Fibroblast of pulmonary artery (primary cell): ENCODE data around the gene IMPG1.

Source experiments
- DNase-seq: peaks from one replicate; pipeline ENCODE4 v3.0.0-alpha.2; 2010; ENCODE audit warnings: low read depth
- H3K4me3 ChIP-seq: replicated peaks from 2 replicates; pipeline ENCODE4 v1.5.1; 2011; ENCODE audit warnings: low read depth, mild to moderate bottlenecking, control low read depth, low read length, moderate library complexity
- TF ChIP-seq, protein P1 (sequence below): IDR thresholded peaks from 2 replicates; pipeline ENCODE4 v1.5.1; 2011; ENCODE audit warnings: mild to moderate bottlenecking, control low read depth, low read length, inconsistent platforms; ENCODE audit errors: missing control alignments

IMPG1 gene, protein sequence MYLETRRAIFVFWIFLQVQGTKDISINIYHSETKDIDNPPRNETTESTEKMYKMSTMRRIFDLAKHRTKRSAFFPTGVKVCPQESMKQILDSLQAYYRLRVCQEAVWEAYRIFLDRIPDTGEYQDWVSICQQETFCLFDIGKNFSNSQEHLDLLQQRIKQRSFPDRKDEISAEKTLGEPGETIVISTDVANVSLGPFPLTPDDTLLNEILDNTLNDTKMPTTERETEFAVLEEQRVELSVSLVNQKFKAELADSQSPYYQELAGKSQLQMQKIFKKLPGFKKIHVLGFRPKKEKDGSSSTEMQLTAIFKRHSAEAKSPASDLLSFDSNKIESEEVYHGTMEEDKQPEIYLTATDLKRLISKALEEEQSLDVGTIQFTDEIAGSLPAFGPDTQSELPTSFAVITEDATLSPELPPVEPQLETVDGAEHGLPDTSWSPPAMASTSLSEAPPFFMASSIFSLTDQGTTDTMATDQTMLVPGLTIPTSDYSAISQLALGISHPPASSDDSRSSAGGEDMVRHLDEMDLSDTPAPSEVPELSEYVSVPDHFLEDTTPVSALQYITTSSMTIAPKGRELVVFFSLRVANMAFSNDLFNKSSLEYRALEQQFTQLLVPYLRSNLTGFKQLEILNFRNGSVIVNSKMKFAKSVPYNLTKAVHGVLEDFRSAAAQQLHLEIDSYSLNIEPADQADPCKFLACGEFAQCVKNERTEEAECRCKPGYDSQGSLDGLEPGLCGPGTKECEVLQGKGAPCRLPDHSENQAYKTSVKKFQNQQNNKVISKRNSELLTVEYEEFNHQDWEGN

DNA sequence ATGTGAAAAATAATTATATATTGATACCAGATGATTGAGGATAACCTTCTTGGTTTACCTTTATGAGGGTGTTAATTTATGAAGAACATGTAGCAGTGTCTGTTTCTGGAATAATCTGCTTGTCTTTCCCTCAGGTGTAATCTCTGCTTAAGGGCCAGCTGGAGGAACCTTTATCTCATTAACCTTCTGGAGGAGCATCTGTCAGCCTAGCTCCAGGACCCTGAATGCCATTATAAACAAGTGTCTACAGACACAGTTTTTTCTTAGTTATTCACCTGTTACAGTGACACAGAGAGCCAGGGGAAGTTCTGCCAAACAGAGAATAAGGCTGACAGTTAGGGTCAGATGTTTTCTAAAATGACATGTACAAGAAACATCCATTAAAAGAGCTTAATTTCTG, at the start of gene IMPG1:
TSS of gene IMPG1 (minus strand) at position 101 of the 400 bp plus-strand sequence. CDS start 174 bp downstream, outside the sequence.
- no peak within 1 kb of the TSS for H3K4me3 ChIP-seq
- no peak for DNase-seq
- TF ChIP-seq, protein P1, sequence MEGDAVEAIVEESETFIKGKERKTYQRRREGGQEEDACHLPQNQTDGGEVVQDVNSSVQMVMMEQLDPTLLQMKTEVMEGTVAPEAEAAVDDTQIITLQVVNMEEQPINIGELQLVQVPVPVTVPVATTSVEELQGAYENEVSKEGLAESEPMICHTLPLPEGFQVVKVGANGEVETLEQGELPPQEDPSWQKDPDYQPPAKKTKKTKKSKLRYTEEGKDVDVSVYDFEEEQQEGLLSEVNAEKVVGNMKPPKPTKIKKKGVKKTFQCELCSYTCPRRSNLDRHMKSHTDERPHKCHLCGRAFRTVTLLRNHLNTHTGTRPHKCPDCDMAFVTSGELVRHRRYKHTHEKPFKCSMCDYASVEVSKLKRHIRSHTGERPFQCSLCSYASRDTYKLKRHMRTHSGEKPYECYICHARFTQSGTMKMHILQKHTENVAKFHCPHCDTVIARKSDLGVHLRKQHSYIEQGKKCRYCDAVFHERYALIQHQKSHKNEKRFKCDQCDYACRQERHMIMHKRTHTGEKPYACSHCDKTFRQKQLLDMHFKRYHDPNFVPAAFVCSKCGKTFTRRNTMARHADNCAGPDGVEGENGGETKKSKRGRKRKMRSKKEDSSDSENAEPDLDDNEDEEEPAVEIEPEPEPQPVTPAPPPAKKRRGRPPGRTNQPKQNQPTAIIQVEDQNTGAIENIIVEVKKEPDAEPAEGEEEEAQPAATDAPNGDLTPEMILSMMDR: no peak

DNA sequence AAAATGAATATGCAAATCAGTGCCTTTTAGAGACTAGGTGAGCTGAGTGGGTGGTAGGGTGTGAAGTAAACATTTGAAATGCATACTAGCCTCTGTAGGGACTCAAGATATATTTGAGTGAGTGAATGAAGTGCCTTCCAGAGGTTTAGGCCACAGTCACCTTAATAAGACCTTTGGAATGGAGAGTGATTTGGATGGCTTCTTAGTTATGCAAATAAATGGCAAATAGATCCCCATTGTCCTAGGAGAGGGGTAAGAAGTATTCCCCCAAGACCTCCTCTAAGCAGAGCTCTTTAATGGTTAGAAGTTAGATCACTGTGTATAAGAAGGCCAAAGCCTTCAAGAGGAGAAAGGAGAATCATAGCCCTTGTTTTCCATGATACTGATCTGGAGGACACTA, 47.8 kb upstream of the IMPG1 start:
- TF ChIP-seq, protein P1: no peak
- DNase-seq: no peak
- H3K4me3 ChIP-seq: no peak overlapping the region

DNA sequence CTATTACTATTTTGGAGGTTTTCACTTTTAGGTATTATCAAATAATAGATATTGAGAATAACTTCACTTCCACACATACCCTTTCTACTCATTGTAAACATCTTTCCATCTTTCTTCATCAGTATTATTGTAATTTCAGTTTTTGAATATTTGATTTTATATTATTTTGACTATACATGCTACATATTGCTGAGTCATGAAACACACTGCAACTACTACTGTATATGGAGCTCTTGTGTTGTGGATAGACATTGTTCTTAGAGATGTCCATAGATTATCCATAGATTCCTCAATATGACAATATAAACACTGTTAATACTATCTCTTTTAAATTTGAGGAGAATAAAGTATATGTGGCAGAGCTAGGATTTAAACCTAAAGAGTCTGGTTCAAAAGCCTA, 819 bp upstream of the IMPG1 start:
- H3K4me3 ChIP-seq: no peak overlapping the region
- TF ChIP-seq, protein P1: no peak
- no peak for DNase-seq

DNA sequence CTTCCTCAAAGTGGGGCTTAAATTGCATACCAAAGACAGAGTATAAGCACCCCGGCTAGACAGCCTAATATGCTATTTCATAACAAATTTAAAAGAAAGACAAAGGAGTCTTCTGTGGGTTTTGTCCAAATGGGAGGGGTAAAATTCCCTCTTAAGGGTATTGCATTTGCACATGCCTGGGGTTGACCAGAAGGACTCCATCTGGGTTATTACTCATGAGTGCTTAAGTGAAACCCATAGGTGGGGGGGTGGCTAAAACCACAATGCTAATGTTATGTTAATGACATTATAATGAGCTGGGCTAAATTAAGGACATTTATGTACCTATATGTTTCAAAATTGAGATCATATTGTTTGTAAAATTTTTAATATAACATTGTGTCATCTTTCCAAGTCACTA, 15.0 kb downstream of the IMPG1 start:
- DNase-seq: no peak
- H3K4me3 ChIP-seq: no peak overlapping the region
- TF ChIP-seq, protein P1: no peak

DNA sequence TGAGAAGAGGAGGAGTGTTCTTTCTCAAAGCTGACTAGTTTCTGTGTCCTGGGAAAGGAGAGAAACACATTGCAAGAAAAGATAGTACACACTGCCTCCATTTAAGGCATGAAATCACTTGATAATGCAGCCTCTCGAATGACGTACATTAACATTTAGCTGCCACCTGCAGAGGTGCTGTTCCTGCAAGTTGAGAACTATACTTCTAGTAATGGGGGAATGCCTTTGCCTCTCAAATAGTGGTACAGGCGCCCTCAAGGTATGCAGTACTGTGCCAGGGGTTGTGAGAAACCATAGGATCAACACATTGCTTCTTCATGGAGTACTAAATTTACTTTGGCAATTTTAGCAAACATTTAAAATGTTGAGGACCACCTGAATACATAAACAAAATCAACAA, 20.1 kb downstream of the IMPG1 start:
- no peak for DNase-seq
- TF ChIP-seq, protein P1: no peak
- H3K4me3 ChIP-seq: no peak overlapping the region

DNA sequence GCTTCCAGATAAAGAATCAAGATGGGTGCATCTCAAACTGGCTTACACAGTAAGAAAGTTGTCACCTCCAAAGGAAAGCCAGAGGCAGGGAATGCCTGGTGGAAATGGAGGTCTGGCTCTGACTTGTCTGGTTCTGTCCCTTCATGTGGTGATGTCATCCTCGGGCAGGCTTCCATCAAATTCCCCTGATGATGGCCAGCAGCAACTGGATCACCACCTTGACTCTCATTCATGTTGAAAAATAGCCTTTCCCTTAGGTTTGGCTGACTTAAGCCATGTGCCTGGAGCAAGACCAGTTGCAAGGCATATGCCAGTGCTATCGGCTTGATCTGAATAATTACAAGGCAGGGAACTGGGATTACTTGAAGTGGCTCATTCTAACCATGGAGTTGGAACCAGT, 28.8 kb downstream of the IMPG1 start:
- no peak for DNase-seq
- TF ChIP-seq, protein P1: no peak

DNA sequence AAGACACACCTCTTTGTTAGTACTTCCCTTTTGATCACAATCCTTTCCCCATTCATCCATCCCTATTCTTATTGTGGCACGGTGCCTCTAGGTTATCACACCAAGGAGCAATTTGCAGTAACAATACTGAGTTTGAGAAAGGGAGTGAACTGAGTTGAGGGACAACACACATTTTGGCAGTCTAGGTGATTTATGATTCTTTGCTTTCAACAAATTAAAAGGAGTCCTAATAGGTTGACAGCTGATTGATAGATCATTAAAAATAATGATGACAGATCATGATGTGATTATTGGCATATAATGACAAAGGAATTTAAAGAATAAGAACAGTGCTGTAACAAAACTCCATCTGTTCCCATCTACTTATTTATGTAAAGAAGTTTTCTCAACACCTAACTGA, 36.7 kb downstream of the IMPG1 start:
- no peak for DNase-seq
- TF ChIP-seq, protein P1: no peak
- H3K4me3 ChIP-seq: no peak overlapping the region

More for the DNA sequence above, 28.8 kb downstream of the IMPG1 start:
- H3K4me3 ChIP-seq: no peak overlapping the region
